Endothelial cell of umbilical vein (primary cell): Measurements from ENCODE around the gene ZNF580.

Experiments used
- CTCF ChIP-seq, 2 donors: IDR thresholded peaks; 1 replicate in 1 of 2; 2 replicates in 1 of 2; pipeline ENCODE4 v1.5.1; 2011; ENCODE audit warnings: low read length in 2 of 2, mild to moderate bottlenecking in 2 of 2, moderate library complexity in 2 of 2, control low read depth in 1 of 2, inconsistent platforms in 1 of 2, low read depth in 1 of 2; ENCODE audit not compliant: insufficient read depth in 1 of 2; ENCODE audit errors: extremely low read depth in 1 of 2
- POLR2A ChIP-seq: IDR thresholded peaks from 2 replicates; pipeline ENCODE4 v1.6.1; 2012; ENCODE audit warnings: low read depth, mild to moderate bottlenecking, control low read depth, low read length
- POLR2AphosphoS5 ChIP-seq: IDR thresholded peaks from 2 replicates; pipeline ENCODE4 v1.6.1; 2012; ENCODE audit warnings: low read depth, mild to moderate bottlenecking, control low read depth, low read length, moderate library complexity; ENCODE audit not compliant: insufficient read depth

GRCh38 chr19:55654323-55654867 lies 13.6 kb downstream of the ZNF580 start:
- TF ChIP-seq POLR2AphosphoS5 (no peak), CTCF (IDR thresholded peaks at IDR 0.05; ENCODE audit: extremely low read depth in 1 of 2, insufficient read depth in 1 of 2, low read depth in 1 of 2, low read length in 2 of 2) (no peak), POLR2A (no peak)
